Measurements from ENCODE around the gene TMCC2. TPM values are rescaled to one million over a fixed set of nuclear protein-coding genes. Genes with fewer than 3 reads are reported as not detected.
"Not testable (repeated sequence)": the region's sequence is repeated elsewhere in the genome, so short reads cannot be mapped to it uniquely, and the experiment has no call there.

Gene TMCC2
- total and polyA plus RNA-seq, 5 experiments from 2014 or later = 0.37 to 4.7 (median 2.0) TPM

DNA sequence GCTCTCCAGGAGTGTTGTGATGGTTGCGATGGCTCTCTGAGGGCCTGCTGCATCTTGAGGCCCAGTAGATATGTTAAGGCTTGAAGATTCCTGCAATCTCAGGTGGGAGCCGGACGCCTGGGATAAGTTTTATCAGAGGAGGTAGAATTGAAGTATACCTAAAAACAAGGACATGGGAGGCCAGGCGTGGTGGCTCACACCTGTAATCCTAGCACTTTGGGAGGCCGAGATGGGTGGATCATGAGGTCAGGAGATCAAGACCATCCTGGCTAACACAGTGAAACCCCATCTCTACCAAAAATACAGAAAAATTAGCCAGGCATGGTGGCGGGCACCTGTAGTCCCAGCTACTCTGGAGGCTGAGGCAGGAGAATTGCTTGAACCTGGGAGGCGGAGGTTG, 6.2 kb downstream of the TMCC2 start:
- H3K36me3 Mint-ChIP-seq, H3K27ac Mint-ChIP-seq, H3K27me3 Mint-ChIP-seq, ATAC-seq, H3K4me3 Mint-ChIP-seq, H3K9me3 Mint-ChIP-seq, DNase-seq: not testable (repeated sequence)
- POLR2A ChIA-PET = interaction anchor here (1.2 kb wide), 1 partner anchor 112 kb away, joined by 5 read pairs; the partner anchor contains the start of gene RBBP5
- peaks cover 6 to 25% (median 20%) of the 10 kb centered on the region in 4 donors for H3K4me1 Mint-ChIP-seq

DNA sequence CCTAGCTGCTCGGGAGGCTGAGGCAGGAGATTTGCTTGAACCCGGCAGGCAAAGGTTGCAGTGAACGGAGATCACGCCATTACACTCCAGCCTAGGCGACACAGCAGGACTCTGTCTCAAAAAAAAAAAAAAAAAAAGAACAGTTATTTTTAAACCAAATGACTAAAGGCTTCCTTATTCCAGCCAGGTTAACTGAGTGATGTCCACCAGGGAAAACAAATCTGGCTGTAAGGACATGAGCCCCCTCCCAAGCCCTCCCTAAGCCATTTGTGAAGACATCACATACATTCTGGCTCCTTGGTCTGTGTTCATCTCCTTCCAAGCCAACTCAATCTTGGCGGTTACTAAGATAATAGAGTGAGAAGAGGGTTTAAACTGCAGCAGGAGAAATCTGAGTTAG, 8.2 kb downstream of the TMCC2 start:
- peaks cover 2 to 15% (median 7%) of the 10 kb centered on the region in 4 donors for H3K4me1 Mint-ChIP-seq
- H3K9me3 Mint-ChIP-seq = no peaks in the 10 kb centered on the region
- no peak for DNase-seq
- no peak overlapping the region for H3K27ac Mint-ChIP-seq
- POLR2A ChIA-PET = no interaction called here
- H3K27me3 Mint-ChIP-seq = peaks cover 0 to 4% (median 0%) of the 10 kb centered on the region in 5 donors
- no peaks in the 10 kb centered on the region for H3K36me3 Mint-ChIP-seq
- H3K4me3 Mint-ChIP-seq = no peak overlapping the region
- no peak for ATAC-seq

DNA sequence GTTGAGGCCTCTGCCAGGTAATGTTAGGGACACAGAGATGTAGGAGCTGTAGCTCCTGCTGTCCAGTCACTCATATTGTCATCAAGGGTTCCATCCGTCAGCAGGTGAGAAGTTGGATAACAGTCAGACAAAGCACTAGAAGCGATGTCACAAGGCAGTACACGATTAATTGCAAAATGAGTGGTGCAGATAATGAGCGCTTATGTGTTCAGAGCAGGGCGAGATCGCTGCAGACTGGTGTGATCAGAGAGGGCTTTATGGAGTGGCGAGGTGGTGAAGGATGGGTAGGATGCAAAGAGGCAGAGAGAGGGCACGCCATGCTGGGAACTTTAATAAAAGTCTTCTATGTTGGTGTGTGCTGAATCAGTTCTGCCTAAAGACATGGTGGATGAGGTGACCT, 8.8 kb downstream of the TMCC2 start:
- ATAC-seq (no peak), DNase-seq (no peak)
- POLR2A ChIA-PET = no interaction called here
- Mint-ChIP-seq H3K27ac (no peak overlapping the region), H3K4me1 (peaks cover 2 to 15% (median 7%) of the 10 kb centered on the region in 4 donors), H3K4me3 (no peak overlapping the region), H3K36me3 (peaks cover 0 to 5% (median 0%) of the 10 kb centered on the region in 3 donors), H3K27me3 (peaks cover 0 to 4% (median 0%) of the 10 kb centered on the region in 5 donors), H3K9me3 (no peaks in the 10 kb centered on the region)

DNA sequence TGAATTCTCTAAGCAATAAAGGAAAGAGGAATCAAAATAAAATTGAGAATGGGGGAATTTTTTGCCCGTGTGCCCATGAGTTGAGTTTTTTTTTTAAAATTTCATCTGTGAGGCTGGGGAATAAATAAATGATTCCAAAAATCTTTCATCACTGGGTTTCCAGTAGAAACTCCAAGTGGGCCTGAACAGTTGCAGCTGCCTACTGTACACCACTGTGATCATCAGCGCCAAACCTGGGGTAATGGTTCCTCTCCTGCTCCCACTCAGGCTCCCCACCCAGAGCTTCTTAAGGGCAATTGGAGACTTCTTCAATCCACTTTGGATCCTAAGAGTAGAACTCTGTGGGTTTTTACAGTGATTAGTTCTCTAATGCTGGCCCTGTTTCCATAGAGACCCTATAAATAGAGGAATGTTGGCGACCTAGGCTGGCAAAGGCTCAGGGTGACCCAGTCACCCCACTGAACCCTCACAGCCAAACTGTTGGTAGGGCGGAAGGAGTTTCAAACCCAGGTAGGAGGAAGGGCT, 9.3 kb downstream of the TMCC2 start:
- Mint-ChIP-seq H3K27ac (peak overlapping the region in 2 of 10 donors; percentile 19 to 72), H3K36me3 (peaks cover 0 to 5% (median 3%) of the 10 kb centered on the region in 3 donors), H3K4me3 (no peak overlapping the region), H3K4me1 (peaks cover 2 to 15% (median 7%) of the 10 kb centered on the region in 4 donors), H3K27me3 (peaks cover 0 to 4% (median 0%) of the 10 kb centered on the region in 5 donors), H3K9me3 (no peaks in the 10 kb centered on the region)
- ATAC-seq (no peak), DNase-seq (no peak)
- POLR2A ChIA-PET = interaction anchor here (1.6 kb wide), 1 partner anchor 9 kb away, joined by 4 read pairs; the partner anchor contains the start of gene TMCC2

DNA sequence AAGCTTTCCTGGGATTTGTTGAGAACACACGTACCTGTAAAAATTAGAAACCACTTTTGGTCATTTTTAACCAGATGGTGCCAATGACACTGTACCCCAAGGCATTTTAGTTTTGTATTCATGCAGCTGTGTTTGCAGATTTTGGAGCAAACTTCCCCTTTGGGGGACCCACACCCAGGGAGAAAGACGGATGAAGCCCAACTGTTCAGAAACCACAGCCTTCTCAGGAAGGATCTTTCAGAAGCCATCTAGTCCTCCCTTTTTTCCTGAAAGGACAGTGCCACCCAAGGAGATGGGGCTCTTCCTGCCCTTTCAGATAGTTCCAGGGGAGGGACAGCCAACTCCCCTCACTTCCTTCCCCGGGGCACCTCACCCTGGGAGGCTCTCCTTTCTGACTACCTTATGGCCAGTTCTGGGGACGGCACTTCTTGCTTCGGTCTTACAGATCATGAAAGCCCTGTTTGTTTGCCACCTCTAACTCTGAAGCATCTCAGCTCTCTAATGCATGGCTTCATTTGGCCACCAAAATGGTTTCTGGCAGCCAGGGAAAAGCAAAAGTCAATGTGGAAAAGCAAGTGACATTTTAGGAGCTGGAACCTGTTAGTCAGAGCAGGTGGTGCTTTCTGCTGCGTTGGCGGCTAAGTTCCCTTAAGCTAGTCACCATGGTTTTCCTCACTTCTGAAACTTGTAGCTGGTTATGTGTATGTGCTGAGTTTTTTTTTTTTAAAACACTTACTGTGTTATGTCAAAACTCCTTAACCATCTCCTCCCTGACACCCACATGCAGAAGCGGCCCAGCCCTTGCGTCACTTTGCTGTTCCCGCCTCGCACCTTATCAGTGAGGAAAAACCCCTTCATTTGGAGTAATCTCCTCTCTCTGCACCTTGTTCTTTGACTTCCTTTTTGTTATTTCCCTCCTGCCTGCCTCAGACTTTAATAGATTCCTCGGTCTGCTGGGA, 10.1 kb downstream of the TMCC2 start:
- Mint-ChIP-seq H3K4me3 (peak overlapping the region in 3 of 10 donors; percentile 12 to 44 (median 28)), H3K27ac (peak overlapping the region in 3 of 10 donors; percentile 1 to 43 (median 19)), H3K36me3 (peaks cover 0 to 9% (median 8%) of the 10 kb centered on the region in 3 donors), H3K27me3 (peaks cover 0 to 4% (median 0%) of the 10 kb centered on the region in 5 donors), H3K9me3 (no peaks in the 10 kb centered on the region), H3K4me1 (peaks cover 2 to 15% (median 7%) of the 10 kb centered on the region in 4 donors)
- POLR2A ChIA-PET = interaction anchor here (0.7 to 1.6 kb wide), 2 partner anchors 8 to 10 kb away, joined by 4 read pairs; partner anchors contain the start of gene TMCC2
- no peak for ATAC-seq
- DNase-seq = no peak

DNA sequence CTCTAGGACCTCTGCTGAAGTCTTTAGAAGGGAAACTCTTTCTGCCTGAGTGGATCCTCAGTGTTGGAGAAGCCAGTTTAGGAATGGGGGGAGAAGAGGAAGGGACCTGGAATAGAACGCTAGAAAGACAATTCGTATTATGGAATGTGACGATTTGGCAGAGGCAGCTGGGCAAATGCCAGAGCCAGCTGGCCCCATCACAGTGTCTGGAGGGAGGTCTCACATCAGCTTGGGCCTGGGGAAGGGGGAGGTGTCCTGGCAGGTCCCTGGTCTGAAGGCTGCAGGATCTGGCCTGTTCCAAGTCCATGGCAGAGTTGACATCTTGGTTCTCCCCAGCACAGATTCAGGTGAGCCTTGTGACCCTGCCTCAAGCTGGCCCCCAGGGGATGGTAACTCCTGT, 11.3 kb downstream of the TMCC2 start:
- H3K4me3 Mint-ChIP-seq = no peak overlapping the region
- POLR2A ChIA-PET = no interaction called here
- peaks cover 2 to 15% (median 7%) of the 10 kb centered on the region in 4 donors for H3K4me1 Mint-ChIP-seq
- no peak for DNase-seq
- H3K27ac Mint-ChIP-seq = no peak overlapping the region
- ATAC-seq = no peak
- H3K27me3 Mint-ChIP-seq = peaks cover 0 to 4% (median 0%) of the 10 kb centered on the region in 5 donors
- H3K36me3 Mint-ChIP-seq = peaks cover 0 to 9% (median 8%) of the 10 kb centered on the region in 3 donors
- no peaks in the 10 kb centered on the region for H3K9me3 Mint-ChIP-seq

DNA sequence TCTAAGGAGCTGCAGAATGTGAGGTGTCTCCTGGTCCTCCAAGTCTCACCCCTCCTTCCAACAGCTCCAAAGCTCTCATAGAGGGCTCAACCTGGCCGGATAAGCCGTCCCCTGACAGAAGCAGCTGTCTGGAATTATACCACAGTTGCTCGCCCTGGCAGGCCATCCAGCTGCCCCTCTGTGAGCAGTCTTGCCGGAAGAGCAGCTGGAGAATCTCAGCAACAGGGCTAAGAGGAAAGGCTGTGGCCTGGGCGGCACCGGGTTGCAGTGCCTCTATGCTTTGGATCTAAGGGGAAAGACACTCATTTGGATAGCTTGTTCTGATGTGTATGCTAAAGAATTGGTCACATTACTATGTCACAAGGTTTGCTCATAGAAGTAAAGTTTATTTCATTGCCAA, 12.4 kb downstream of the TMCC2 start:
- peaks cover 0 to 9% (median 8%) of the 10 kb centered on the region in 3 donors for H3K36me3 Mint-ChIP-seq
- peaks cover 2 to 15% (median 7%) of the 10 kb centered on the region in 4 donors for H3K4me1 Mint-ChIP-seq
- no peak overlapping the region for H3K27ac Mint-ChIP-seq
- ATAC-seq = no peak
- no peak for DNase-seq
- no peaks in the 10 kb centered on the region for H3K9me3 Mint-ChIP-seq
- peaks cover 0 to 2% (median 0%) of the 10 kb centered on the region in 5 donors for H3K27me3 Mint-ChIP-seq
- POLR2A ChIA-PET = no interaction called here
- H3K4me3 Mint-ChIP-seq = no peak overlapping the region

DNA sequence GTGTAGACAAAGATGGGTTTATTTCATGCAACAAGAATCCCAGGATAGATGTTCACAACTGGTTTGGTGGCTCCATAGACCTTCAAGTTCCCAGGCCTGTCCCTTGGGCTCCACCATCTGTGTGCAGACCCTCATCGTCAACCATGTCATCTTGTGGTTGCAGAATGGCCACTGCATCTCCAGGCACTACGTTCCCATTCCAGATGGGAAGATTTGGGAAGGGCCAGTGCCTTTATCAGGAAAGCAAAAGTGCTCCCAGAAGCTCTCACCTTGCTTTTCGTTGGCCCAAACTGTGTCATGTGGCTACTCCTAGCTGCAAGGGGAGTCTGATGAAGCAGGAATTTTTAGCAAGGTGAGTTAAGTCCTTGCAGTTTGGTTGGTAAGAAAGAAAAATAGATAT, 12.8 kb downstream of the TMCC2 start:
- Mint-ChIP-seq H3K4me1 (peaks cover 2 to 15% (median 7%) of the 10 kb centered on the region in 4 donors), H3K9me3 (no peaks in the 10 kb centered on the region), H3K27ac (no peak overlapping the region), H3K4me3 (no peak overlapping the region), H3K36me3 (peaks cover 0 to 9% (median 8%) of the 10 kb centered on the region in 3 donors), H3K27me3 (peaks cover 0 to 2% (median 0%) of the 10 kb centered on the region in 5 donors)
- no peak for DNase-seq
- POLR2A ChIA-PET = no interaction called here
- ATAC-seq = no peak

DNA sequence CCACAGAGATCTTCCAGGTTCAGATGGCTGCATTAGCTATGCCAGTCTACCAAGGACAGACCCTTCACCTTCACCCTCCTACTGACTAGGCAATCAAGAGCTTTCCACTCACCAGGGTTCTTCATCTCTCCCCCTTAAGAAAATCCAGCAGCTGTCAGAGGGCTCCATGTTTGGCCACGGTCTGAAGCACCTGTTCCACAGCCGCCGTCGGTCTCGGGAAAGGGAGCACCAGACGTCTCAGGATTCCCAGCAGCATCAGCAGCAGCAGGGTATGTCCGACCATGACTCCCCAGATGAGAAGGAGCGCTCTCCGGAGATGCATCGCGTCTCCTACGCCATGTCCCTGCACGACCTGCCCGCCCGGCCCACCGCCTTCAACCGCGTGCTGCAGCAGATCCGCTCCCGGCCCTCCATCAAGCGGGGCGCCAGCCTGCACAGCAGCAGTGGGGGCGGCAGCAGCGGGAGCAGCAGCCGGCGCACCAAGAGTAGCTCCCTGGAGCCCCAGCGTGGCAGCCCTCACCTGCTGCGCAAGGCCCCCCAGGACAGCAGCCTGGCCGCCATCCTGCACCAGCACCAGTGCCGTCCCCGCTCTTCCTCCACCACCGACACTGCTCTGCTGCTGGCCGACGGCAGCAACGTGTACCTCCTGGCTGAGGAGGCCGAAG, 13.8 kb downstream of the TMCC2 start:
- POLR2A ChIA-PET = interaction anchor here (0.6 kb wide), 1 partner anchor 60 kb away, joined by 6 read pairs; no protein-coding TSS in a partner anchor
- peaks cover 0 to 9% (median 8%) of the 10 kb centered on the region in 3 donors for H3K36me3 Mint-ChIP-seq
- ATAC-seq (no peak), DNase-seq (no peak)
- H3K4me1 Mint-ChIP-seq = peaks cover 4 to 21% (median 11%) of the 10 kb centered on the region in 4 donors
- H3K4me3 Mint-ChIP-seq = no peak overlapping the region
- H3K27me3 Mint-ChIP-seq = peaks cover 0 to 1% (median 0%) of the 10 kb centered on the region in 5 donors
- H3K27ac Mint-ChIP-seq = no peak overlapping the region
- H3K9me3 Mint-ChIP-seq = no peaks in the 10 kb centered on the region

DNA sequence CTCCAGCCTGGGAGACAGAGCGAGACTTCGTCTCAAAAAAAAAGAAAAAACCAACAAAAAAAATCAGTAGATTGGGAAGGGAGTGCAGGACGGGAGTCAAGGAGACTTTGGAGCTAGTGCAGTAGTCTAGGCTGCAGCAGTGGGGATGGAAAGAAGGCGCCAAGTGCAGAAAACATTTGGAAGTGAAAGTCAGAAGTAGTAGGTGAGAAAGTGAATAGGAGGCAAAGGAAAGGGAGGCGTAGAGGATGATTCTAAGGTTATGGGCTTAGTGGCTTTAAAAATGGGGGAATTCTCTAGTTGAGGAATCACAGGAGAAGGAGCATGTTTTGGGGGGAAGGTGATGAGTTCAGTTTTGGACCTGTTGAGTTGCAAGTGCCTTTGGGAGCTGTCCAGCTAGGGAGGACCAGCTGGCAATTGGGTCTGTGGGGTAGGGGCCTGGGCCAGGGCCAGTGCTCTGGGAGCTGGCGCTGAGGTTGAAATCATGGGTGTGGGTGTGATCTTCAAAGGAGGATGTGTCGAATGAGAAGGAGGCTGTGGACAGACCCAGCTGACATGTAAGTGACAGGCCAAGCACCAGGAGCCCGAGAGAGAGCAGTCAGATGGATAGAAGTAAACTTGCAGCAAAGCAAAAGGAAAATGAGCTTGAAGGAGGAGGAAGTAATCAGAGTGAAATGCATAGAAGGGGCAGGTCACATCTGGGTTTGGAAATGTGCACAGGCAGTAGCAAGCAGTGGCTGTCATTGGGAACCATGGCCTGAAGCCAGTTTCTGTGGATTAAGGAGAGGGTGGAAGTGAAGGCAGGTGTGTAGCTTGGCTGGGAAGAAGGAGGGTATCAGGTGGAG, 15.8 kb downstream of the TMCC2 start:
- ATAC-seq (no peak), DNase-seq (no peak)
- H3K4me3 Mint-ChIP-seq = no peak overlapping the region
- peaks cover 0 to 7% (median 5%) of the 10 kb centered on the region in 4 donors for H3K4me1 Mint-ChIP-seq
- H3K9me3 Mint-ChIP-seq = no peaks in the 10 kb centered on the region
- H3K27ac Mint-ChIP-seq = no peak overlapping the region
- H3K36me3 Mint-ChIP-seq = peaks cover 0 to 9% (median 8%) of the 10 kb centered on the region in 3 donors
- H3K27me3 Mint-ChIP-seq = no peaks in the 10 kb centered on the region
- POLR2A ChIA-PET = no interaction called here

DNA sequence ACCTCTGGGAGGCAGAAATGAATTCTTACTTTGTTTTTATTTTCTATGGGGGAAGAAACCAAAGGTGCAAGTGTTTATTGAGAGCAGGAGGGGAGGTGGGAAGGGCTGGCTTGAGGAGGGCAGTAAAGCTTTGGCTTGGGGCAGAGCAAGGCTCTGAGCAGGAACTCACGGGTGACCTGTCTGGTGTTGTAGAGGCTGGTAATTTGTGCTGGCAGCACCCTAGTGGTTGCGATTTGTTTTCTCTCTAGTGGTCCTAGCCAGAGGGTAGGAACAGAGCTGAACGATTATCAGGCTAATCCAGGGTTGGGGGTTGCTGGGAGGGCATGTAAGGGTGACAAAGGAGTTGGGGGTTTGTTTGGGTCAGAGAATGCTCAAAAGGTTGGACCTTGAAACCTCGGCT, 16.6 kb downstream of the TMCC2 start:
- POLR2A ChIA-PET = interaction anchor here (0.6 kb wide), 1 partner anchor 135 kb away, joined by 3 read pairs; no protein-coding TSS in a partner anchor
- DNase-seq = no peak
- H3K9me3 Mint-ChIP-seq = no peaks in the 10 kb centered on the region

DNA sequence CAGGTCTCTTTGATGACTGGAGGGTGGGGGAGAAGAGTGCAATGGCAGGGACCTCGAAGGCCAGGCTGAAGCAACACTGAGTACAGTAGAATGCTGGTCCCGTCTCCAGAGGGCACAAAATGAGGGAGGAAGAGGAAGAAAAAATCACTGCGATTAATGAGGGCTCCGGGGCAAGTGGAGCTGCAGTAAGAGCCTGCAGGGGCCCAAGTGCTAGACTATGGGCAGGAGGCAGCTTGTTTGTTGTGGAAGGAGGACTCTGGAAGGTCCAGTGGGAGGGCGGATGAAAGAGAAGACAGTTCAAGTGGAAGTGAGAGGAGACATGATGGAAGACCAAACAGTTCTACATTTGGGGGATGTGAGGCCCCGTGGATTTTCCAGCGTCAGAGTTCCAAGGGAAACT, 17.4 kb downstream of the TMCC2 start:
- ATAC-seq (no peak), DNase-seq (no peak)
- peaks cover 0 to 9% (median 8%) of the 10 kb centered on the region in 3 donors for H3K36me3 Mint-ChIP-seq
- H3K4me3 Mint-ChIP-seq = no peak overlapping the region
- peaks cover 0 to 16% (median 6%) of the 10 kb centered on the region in 4 donors for H3K4me1 Mint-ChIP-seq
- POLR2A ChIA-PET = no interaction called here
- no peaks in the 10 kb centered on the region for H3K27me3 Mint-ChIP-seq
- no peak overlapping the region for H3K27ac Mint-ChIP-seq
- H3K9me3 Mint-ChIP-seq = no peaks in the 10 kb centered on the region

More for the DNA sequence above, 16.6 kb downstream of the TMCC2 start:
- Mint-ChIP-seq H3K27me3 (no peaks in the 10 kb centered on the region), H3K27ac (no peak overlapping the region), H3K4me1 (peaks cover 0 to 15% (median 6%) of the 10 kb centered on the region in 4 donors), H3K4me3 (no peak overlapping the region), H3K36me3 (peaks cover 0 to 9% (median 8%) of the 10 kb centered on the region in 3 donors)
- no peak for ATAC-seq
